ENCODE data around the gene TERT. TPM values are rescaled to one million over a fixed set of nuclear protein-coding genes. Genes with fewer than 3 reads are reported as not detected.

TERT gene
- total RNA-seq, 2 experiments from 2014 or later = 2.1 to 2.2 TPM

DNA sequence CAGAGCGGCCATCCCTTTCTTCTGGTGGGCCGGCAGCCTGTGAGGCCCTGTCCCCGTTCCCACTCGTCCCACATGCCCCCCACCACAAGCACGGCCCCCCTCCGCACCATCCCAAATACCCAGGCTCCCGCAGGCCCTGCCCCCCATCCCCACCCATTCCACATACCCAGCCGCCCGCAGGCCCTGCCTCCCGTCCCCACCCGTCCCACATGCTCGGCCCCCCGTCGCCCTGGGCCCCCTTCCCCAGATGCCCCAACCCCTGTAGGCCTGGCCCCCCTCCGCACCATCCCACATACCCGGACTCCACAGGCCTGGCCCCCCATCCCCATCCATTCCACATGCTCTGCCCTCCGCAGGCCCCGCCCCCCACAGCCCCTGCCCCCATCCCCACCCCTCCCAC is 82.0 kb downstream of the TERT start:
- ChIA-PET POLR2A (no interaction called here), CTCF (no interaction called here)
- Mint-ChIP-seq H3K4me3 (no peak overlapping the region), H3K27me3 (no peaks in the 10 kb centered on the region), H3K36me3 (ENCODE audit: low read depth) (no peaks in the 10 kb centered on the region), H3K4me1 (no peaks in the 10 kb centered on the region), H3K9me3 (no peaks in the 10 kb centered on the region), H3K27ac (no peak overlapping the region)
- no peak for DNase-seq

DNA sequence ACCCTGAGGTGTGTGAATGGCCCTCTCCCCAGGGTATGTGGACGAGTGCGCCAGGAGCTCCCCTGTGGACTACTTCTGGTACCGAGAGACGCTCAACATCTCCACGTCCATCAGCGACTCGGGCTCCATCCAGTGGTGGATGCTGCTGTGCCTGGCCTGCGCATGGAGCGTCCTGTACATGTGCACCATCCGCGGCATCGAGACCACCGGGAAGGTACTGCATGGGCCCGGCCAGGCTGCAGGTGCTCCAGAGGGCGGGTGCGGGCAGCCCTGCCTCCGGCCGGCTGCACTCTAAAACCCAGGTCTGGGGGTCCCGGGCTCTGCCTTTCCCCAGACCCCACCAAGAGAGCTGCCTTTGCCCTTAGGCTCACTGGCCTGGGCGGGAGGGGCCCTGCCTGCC is 82.6 kb downstream of the TERT start:
- Mint-ChIP-seq H3K27me3 (no peaks in the 10 kb centered on the region), H3K4me3 (no peak overlapping the region), H3K27ac (no peak overlapping the region), H3K4me1 (no peaks in the 10 kb centered on the region), H3K36me3 (ENCODE audit: low read depth) (no peaks in the 10 kb centered on the region), H3K9me3 (no peaks in the 10 kb centered on the region)
- no peak for DNase-seq
- POLR2A ChIA-PET = no interaction called here
- CTCF ChIA-PET = no interaction called here

DNA sequence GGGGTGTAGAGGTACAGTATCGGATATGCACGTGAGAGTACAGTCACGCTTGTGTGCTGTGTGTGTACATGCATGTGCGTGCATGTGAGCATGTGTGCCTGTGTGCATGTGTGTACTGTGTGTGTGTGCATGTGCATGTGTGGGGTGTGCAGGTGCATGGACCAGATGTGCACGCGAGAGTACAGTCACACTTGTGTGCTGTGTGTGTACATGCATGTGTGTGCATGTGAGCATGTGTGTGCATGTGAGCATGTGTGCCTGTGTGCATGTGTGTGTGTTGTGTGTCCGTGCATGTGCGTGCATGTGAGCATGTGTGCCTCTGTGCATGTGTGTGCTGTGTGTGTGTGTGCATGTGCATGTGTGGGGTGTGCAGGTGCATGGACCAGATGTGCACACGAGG is 83.2 kb downstream of the TERT start:
- Mint-ChIP-seq H3K4me1 (no peaks in the 10 kb centered on the region), H3K4me3 (no peak overlapping the region), H3K9me3 (no peaks in the 10 kb centered on the region), H3K27me3 (no peaks in the 10 kb centered on the region), H3K36me3 (ENCODE audit: low read depth) (no peaks in the 10 kb centered on the region), H3K27ac (no peak overlapping the region)
- ChIA-PET CTCF (no interaction called here), POLR2A (no interaction called here)
- DNase-seq = no peak

DNA sequence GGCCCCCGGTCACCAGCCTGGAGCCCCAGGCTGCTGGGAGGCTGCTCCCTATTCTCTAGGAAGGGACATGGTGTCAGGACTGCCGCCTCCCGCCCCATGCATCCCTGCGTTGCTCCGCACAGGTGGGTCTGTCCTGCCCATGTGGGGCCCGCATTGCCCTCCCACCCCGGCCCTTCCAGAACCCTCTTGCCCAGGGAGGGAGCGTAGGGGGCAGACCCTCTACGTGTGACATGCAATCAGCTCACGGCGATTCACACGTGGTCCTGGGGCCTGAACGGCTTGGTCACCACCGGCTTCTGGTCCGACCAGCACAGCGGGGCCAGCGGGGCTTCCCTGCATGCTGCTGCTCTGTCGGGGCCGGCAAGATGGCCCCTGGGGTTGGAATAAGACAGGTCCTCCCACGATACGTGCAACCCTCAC is 84.0 kb downstream of the TERT start:
- Mint-ChIP-seq H3K27ac (no peak overlapping the region), H3K27me3 (peaks cover 2% of the 10 kb centered on the region), H3K36me3 (ENCODE audit: low read depth) (no peaks in the 10 kb centered on the region), H3K4me1 (no peaks in the 10 kb centered on the region), H3K4me3 (no peak overlapping the region), H3K9me3 (no peaks in the 10 kb centered on the region)
- DNase-seq = no peak
- ChIA-PET POLR2A (no interaction called here), CTCF (no interaction called here)

DNA sequence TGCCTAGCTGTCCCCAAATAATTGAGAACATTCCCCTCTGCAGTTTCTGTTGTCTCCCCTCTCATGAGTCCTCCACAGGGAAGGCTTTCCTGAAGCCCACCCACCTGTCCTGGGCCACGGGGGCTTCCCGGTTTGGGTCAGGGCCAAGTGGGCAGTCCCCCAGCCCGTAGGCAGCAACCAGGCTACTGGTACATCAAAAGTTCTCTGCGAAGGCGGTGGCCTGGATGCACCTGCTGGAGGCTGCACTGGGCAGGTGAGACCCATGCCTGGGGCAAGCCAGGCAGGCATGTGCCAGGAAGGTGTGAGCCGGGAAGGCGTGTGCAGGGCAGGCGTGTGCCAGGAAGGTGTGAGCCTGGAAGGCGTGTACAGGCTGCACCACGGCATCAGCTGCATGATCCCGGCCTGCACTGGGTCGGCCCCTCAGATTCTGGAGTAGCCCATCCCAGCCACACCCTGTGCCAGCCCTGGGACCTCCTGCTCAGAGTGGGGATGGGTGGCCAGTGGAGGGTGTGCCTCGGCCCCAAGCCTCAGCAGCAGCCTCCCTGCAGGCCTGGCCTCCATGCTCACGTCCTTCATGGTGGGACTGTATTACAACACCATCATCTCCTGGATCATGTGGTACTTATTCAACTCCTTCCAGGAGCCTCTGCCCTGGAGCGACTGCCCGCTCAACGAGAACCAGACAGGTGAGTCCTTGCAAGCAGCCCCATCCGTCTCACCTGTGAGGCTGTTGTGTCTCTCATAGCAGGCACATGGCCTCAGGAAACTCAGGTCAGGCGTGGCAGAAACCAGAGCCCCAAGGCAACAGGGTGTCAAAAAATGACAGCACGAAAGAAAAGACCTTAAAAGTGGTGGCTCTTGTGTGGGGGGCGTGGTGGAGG is 84.7 kb downstream of the TERT start:
- H3K9me3 Mint-ChIP-seq = no peaks in the 10 kb centered on the region
- H3K4me3 Mint-ChIP-seq = no peak overlapping the region
- peaks cover 2% of the 10 kb centered on the region for H3K27me3 Mint-ChIP-seq
- H3K27ac Mint-ChIP-seq = no peak overlapping the region
- H3K36me3 Mint-ChIP-seq (ENCODE audit: low read depth) = no peaks in the 10 kb centered on the region
- DNase-seq = no peak
- POLR2A ChIA-PET = no interaction called here
- no peaks in the 10 kb centered on the region for H3K4me1 Mint-ChIP-seq
- CTCF ChIA-PET = no interaction called here

DNA sequence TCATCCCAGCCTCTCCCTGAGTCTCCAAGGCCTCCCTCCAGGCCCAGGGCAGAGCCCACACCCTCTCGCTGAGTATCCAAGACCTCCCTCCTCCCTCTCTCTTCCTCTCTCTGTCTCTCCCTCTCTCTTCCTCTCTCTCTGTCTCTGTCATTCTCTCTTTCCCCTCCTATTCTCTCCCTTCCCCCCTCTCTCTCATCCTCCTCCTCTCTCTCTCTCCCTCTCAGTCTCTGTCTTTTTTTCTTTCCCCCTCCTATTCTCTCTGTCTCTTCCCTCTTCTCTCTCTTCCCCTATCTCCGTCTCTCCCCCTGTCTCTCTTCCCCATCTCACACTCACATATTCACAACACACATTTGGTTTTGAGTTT is 85.4 kb downstream of the TERT start:
- Mint-ChIP-seq H3K27me3 (peaks cover 2% of the 10 kb centered on the region), H3K36me3 (ENCODE audit: low read depth) (no peaks in the 10 kb centered on the region), H3K4me3 (no peak overlapping the region), H3K4me1 (no peaks in the 10 kb centered on the region), H3K27ac (no peak overlapping the region), H3K9me3 (no peaks in the 10 kb centered on the region)
- ChIA-PET POLR2A (no interaction called here), CTCF (no interaction called here)
- DNase-seq = no peak

DNA sequence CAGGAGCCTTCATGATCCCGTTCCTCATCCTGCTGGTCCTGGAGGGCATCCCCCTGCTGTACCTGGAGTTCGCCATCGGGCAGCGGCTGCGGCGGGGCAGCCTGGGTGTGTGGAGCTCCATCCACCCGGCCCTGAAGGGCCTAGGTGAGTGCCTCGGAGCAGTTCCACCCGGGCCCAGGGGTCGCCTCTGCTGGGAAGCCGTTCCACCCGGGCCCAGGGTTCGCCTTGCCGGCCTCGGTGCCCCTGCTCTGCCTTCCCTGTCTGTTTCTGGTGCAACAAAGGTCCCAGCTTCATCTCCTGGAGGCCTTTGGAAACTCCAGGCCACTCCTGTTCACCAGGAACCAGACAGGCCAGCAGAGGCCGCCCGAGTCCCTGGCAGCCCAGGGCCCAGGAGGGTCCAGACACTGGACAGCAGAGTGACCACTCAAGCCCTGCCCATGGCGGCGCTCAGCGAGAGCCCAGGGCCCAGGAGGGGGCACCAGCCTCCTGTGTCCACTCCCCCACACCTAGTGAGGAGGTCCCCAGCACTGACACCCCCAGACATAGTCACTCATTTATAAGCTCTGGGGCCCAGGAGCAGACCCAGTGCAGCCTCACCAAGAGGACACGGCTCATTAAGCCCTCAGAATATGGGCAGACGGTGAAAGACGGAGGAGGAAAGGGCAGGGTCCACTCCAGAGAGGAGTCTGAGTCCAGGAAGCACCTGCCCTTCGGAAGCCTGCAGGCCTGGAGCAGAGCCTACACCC is 86.0 kb downstream of the TERT start:
- ChIA-PET POLR2A (no interaction called here), CTCF (no interaction called here)
- no peak overlapping the region for H3K4me3 Mint-ChIP-seq

DNA sequence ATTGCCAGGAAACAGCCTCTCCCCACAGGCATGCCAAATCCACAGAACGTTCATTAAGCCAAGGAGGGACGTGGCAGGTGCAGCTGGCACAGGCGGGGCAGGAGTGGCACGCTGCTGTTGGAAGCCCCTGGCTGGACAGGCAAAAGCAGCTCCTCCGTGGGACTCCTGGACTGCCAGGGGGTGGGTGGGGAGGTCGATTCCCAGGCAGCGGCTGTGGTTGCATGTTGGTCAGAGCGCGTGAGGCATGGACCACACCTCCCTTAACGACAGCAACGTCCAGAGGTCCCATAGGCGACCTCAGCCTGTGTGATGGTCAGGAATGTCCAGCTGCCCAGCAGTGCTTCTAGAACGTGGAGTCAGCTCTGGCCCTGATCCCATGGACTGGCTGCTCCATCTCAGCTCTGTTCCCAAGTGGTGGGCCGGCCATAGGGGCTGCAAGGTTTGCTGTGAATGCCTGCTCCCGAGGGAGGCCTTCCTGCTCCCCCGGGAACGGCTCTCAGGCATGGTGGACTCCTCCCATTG is 86.6 kb downstream of the TERT start:
- no peaks in the 10 kb centered on the region for H3K9me3 Mint-ChIP-seq
- no peaks in the 10 kb centered on the region for H3K4me1 Mint-ChIP-seq
- H3K4me3 Mint-ChIP-seq = no peak overlapping the region
- no peaks in the 10 kb centered on the region for H3K36me3 Mint-ChIP-seq (ENCODE audit: low read depth)
- DNase-seq = no peak
- CTCF ChIA-PET = no interaction called here
- peaks cover 2% of the 10 kb centered on the region for H3K27me3 Mint-ChIP-seq
- no peak overlapping the region for H3K27ac Mint-ChIP-seq
- POLR2A ChIA-PET = no interaction called here

More for the DNA sequence above, 86.0 kb downstream of the TERT start:
- no peak overlapping the region for H3K27ac Mint-ChIP-seq
- no peaks in the 10 kb centered on the region for H3K4me1 Mint-ChIP-seq
- H3K27me3 Mint-ChIP-seq = peaks cover 2% of the 10 kb centered on the region
- no peaks in the 10 kb centered on the region for H3K9me3 Mint-ChIP-seq
- H3K36me3 Mint-ChIP-seq (ENCODE audit: low read depth) = no peaks in the 10 kb centered on the region
- no peak for DNase-seq

DNA sequence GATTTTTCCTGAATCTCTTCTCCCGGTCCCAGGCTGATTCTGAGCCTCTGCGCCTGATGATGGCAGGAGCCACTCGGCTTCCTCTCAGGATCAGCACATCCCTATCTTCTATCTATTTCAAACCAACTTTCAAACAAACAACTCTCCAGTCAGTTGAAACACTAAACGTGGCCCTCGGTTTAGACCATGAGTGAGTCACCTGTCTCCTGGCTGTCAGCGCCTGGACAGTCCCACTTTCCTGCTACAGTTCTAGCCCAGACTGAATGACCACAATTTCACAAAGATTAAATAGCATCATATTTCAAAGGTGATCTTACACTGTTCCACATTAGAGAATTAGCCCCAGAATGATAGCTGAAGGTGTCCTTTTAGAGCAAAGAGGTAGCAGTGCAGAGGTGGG is 87.3 kb downstream of the TERT start:
- Mint-ChIP-seq H3K9me3 (no peaks in the 10 kb centered on the region), H3K27me3 (peaks cover 2% of the 10 kb centered on the region), H3K4me3 (no peak overlapping the region), H3K4me1 (no peaks in the 10 kb centered on the region), H3K27ac (no peak overlapping the region), H3K36me3 (ENCODE audit: low read depth) (no peaks in the 10 kb centered on the region)
- POLR2A ChIA-PET = no interaction called here
- DNase-seq = no peak
- CTCF ChIA-PET = no interaction called here

DNA sequence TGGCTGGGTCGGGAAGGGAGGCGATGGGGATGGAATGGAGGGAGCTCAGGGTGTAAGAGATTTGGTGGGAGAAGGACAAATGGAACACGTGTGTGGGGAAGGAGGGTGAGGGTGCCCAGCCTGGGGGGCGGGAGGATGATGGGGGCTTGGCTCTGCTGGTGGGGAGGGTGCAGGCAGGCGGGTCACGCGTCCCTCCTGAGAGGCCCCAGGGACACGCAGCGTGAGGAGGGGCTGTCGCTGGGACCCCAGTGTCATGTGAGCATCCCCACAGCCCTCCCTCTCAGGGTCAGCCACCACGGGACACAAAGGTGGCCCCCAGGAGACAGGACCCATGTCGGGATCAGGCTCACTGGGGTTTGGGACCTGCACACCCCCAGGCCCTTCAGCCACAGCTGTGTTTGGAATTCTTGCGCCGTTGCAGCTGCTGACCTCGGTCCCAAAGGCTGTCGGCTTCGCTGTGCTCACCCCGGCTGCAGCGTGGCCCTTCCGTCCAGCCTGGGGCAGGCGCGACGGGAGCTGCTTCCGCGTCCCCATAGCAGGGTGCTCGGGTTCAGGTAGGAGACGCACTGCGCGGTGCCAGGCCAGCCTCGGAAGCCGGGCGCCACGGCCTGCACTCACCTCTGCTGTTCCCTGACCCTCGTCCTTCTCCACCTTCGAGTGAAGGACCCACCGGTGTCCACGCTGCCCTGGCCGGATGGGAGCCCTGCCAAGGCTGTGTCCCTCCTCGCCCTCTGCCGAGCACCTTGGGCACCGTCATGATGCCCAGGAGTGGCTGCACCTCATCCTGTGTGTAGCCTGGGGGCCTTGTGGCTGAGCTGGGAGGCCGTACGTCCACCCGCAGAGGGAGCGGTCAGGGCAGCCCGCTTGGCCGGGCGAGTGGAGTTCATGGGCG is 88.1 kb downstream of the TERT start:
- H3K4me3 Mint-ChIP-seq = no peak overlapping the region
- CTCF ChIA-PET = no interaction called here

DNA sequence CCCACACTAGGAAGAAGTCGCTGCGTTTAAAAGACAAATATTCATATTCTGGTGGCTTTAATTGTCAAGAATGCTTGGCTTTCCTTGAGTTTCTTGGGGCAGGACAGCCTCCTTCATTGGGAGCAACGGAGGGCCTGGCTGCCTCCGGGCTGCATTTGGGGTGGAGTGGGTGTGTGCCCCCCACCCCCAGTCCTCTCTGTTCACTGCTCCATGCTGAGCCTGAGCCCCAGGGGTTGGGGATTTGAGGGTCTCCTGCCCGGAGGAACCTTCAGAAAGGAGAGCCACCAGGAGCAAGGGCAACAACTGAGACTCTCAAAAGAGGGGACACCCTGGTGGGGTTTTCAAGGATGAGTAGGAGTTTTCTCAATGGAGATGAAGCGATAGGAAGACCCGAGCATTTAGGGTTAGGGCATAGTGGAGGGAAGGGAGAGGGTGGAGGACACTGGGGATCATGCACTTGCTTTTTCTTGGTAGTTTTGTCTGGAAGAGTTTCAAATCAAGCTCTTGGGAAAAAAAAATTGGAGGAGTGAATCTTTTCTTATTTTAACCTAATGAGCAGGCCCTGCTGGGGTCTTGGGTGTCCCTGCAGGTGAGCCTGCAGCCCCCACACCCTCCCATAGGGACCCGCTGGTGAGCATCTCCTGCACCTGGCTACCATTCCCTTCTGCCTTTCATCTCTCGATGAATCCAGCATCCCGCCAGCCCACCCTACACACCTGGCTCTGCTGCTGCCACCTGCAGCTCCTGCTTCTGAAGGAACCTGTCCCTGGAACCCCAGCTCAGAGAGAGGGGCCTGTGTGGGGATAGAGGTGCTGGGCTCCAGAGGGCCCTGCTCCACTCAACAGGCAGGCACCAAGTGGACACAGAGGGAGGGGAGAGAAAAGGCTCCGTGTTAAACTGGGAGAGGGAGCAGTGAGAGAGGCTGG is 89.3 kb downstream of the TERT start:
- ChIA-PET CTCF (no interaction called here), POLR2A (no interaction called here)
- H3K4me3 Mint-ChIP-seq = no peak overlapping the region
- no peak overlapping the region for H3K27ac Mint-ChIP-seq
- H3K36me3 Mint-ChIP-seq (ENCODE audit: low read depth) = no peaks in the 10 kb centered on the region
- H3K27me3 Mint-ChIP-seq = peaks cover 2% of the 10 kb centered on the region
- no peak for DNase-seq
- no peaks in the 10 kb centered on the region for H3K9me3 Mint-ChIP-seq
- no peaks in the 10 kb centered on the region for H3K4me1 Mint-ChIP-seq

More for the DNA sequence above, 88.1 kb downstream of the TERT start:
- Mint-ChIP-seq H3K27ac (no peak overlapping the region), H3K36me3 (ENCODE audit: low read depth) (no peaks in the 10 kb centered on the region), H3K4me1 (no peaks in the 10 kb centered on the region), H3K9me3 (no peaks in the 10 kb centered on the region), H3K27me3 (peaks cover 2% of the 10 kb centered on the region)
- POLR2A ChIA-PET = no interaction called here
- DNase-seq = no peak

DNA sequence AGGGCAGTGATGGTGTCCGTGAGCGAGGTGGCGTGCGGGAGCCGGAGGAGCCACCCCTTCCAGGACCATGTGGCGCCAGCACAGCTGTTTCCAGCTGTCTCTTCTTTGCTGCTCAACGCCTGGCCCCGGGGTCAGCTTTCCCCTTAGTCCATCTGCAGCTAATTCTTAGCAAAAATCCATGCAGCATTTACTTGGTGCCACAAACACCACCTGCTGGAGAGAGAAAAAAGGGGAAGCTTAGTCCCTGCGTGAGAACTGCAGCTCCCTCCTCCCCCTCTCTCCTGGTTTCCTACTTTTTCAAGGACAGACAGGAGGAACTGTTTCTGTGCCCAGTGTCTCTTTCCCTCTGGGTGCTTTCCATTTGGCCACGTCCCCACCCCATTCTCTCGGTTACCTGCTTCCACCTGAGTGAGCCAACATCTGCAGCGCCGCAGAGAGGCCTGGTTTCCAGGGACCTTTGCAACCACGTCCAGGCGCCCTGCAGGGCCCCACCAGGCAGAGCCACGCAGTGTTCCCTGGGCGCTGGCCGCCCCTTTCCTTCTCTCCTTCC is 90.1 kb downstream of the TERT start:
- no peaks in the 10 kb centered on the region for H3K36me3 Mint-ChIP-seq (ENCODE audit: low read depth)
- no peak overlapping the region for H3K4me3 Mint-ChIP-seq
- ChIA-PET POLR2A (no interaction called here), CTCF (no interaction called here)
- no peaks in the 10 kb centered on the region for H3K4me1 Mint-ChIP-seq
- no peak overlapping the region for H3K27ac Mint-ChIP-seq
- no peaks in the 10 kb centered on the region for H3K9me3 Mint-ChIP-seq
- DNase-seq = no peak
- peaks cover 2% of the 10 kb centered on the region for H3K27me3 Mint-ChIP-seq

Data from activated CD4-positive, alpha-beta memory T cell treated with anti-CD3 and anti-CD28 coated beads, Interleukin-2, amount 10 ng/mL, durations not matched to agents 7 days and 5 days (primary cell).